B cell (primary cell): ENCODE data around the gene KCNA4. TPM values are rescaled to one million over a fixed set of nuclear protein-coding genes. Genes with fewer than 3 reads are reported as not detected.

Experiments
- ATAC-seq: fragments of 200-7000 bp; cut with Tn5 transposase; one replicate; pipeline ENCODE4 v1.10.0; 2021; ENCODE audit warnings: low read depth, mild to moderate bottlenecking, moderate number of reproducible peaks, moderate library complexity
- CTCF ChIA-PET: fragments of 350-600 bp; sonication (Branson Sonifier 250); formaldehyde crosslinking; loops from one replicate; lab custom pipeline; 2021; ENCODE audit warnings: antibody characterized with exemption, inconsistent platforms; lab: Charles Lee
- POLR2A ChIA-PET: fragments of 350-600 bp; sonication (Branson Sonifier 250); formaldehyde crosslinking; loops from one replicate; lab custom pipeline; 2021; ENCODE audit warnings: antibody characterized with exemption; lab: Charles Lee
- DNase-seq: peaks from one replicate; pipeline ENCODE4 v3.0.0; 2013
- H2AFZ ChIP-seq: 2 replicates; pipeline ENCODE4 v1.6.1; 2012; ENCODE audit warnings: mild to moderate bottlenecking, low read depth, low read length; ENCODE audit not compliant: insufficient read depth, poor library complexity, severe bottlenecking
- H3K27ac ChIP-seq, 2 donors: 1 replicate in 1 of 2; 2 replicates in 1 of 2; pipeline ENCODE4 v1.5.1; 2012 to 2013; ENCODE audit warnings: low read length in 2 of 2, mild to moderate bottlenecking in 2 of 2, moderate library complexity in 1 of 2
- H3K27me3 ChIP-seq, 4 experiments: fragments of 200-600 bp in 1 of 4; sonication (generic) in 1 of 4; replicated peaks in 1 of 4; 1 replicate in 2 of 4; 2 replicates in 2 of 4; pipeline versions ENCODE4 v1.6.1 to v1.7.0; 2013 to 2016; ENCODE audit warnings: low read length in 3 of 4, mild to moderate bottlenecking in 2 of 4, mixed read lengths in 1 of 4, moderate library complexity in 1 of 4; ENCODE audit not compliant: insufficient read depth in 4 of 4, control insufficient read depth in 3 of 4; ENCODE audit errors: control extremely low read depth in 1 of 4
- H3K36me3 ChIP-seq, 2 experiments: replicated peaks in 1 of 2; 1 replicate in 1 of 2; 2 replicates in 1 of 2; pipeline versions ENCODE4 v1.6.1 to v1.7.1; 2013; ENCODE audit warnings: low read length in 1 of 2; ENCODE audit not compliant: insufficient read depth in 2 of 2, control insufficient read depth in 1 of 2; ENCODE audit errors: control extremely low read depth in 1 of 2, extremely low read depth in 1 of 2
- H3K4me1 ChIP-seq, 2 donors: fragments of 200-600 bp in 1 of 2; sonication (generic) in 1 of 2; 1 replicate in 1 of 2; 2 replicates in 1 of 2; pipeline versions ENCODE4 v1.5.1 to v1.6.1; 2013 to 2017; ENCODE audit warnings: low read length in 2 of 2; ENCODE audit not compliant: control insufficient read depth in 2 of 2, insufficient read depth in 2 of 2
- H3K4me2 ChIP-seq: replicated peaks from 2 replicates; pipeline ENCODE3; 2012; ENCODE audit warnings: mild to moderate bottlenecking, low read depth, low read length; ENCODE audit not compliant: poor library complexity, severe bottlenecking
- H3K4me3 ChIP-seq, 5 experiments: fragments of 200-600 bp in 1 of 5; sonication (generic) in 1 of 5; 1 replicate in 3 of 5; 2 replicates in 2 of 5; pipeline versions ENCODE4 v1.5.1 to v1.7.0; 2011 to 2016; ENCODE audit warnings: low read length in 4 of 5, mild to moderate bottlenecking in 4 of 5, low read depth in 2 of 5, control low read depth in 1 of 5, moderate library complexity in 1 of 5; ENCODE audit not compliant: insufficient read depth in 1 of 5; ENCODE audit errors: control extremely low read depth in 1 of 5, extremely low read depth in 1 of 5
- H3K79me2 ChIP-seq: fragments of 200-600 bp; sonication (generic); one replicate; pipeline ENCODE4 v1.6.0; 2016; ENCODE audit warnings: low read length; ENCODE audit not compliant: control insufficient read depth, insufficient read depth
- H3K9ac ChIP-seq: fragments of 200-600 bp; sonication (generic); 2 replicates; pipeline ENCODE4 v1.6.1; 2017; ENCODE audit warnings: mild to moderate bottlenecking, low read length, moderate library complexity
- H3K9me3 ChIP-seq, 3 donors: one replicate each; pipeline versions ENCODE4 v1.6.1 to v1.7.1; 2013; ENCODE audit warnings: low read length in 2 of 3; ENCODE audit not compliant: control insufficient read depth in 2 of 3, insufficient read depth in 1 of 3; ENCODE audit errors: control extremely low read depth in 1 of 3
- H4K20me1 ChIP-seq: 2 replicates; pipeline ENCODE4 v1.6.0; 2012; ENCODE audit warnings: mild to moderate bottlenecking, low read length; ENCODE audit not compliant: insufficient read depth, control insufficient read depth, poor library complexity, severe bottlenecking
- H3K27ac Mint-ChIP-seq: one replicate; pipeline ENCODE4 v1.8.0; 2021; ENCODE audit warnings: mixed read lengths
- H3K27me3 Mint-ChIP-seq: one replicate; pipeline ENCODE4 v1.8.0; 2021; ENCODE audit warnings: mixed read lengths
- H3K4me1 Mint-ChIP-seq: one replicate; pipeline ENCODE4 v1.8.0; 2021; ENCODE audit warnings: mixed read lengths
- H3K4me3 Mint-ChIP-seq: one replicate; pipeline ENCODE4 v1.8.0; 2021; ENCODE audit warnings: mixed read lengths
- H3K9me3 Mint-ChIP-seq: one replicate; pipeline ENCODE4 v1.8.0; 2022; ENCODE audit warnings: mixed read lengths; ENCODE audit not compliant: insufficient read depth
- EZH2 ChIP-seq: IDR thresholded peaks from 2 replicates; pipeline ENCODE4 v1.6.1; 2012; ENCODE audit warnings: borderline replicate concordance, low read depth, mild to moderate bottlenecking, moderate library complexity, low read length; ENCODE audit not compliant: insufficient read depth, poor library complexity, severe bottlenecking
- WGBS: methylation state at CpG from one replicate; pipeline ENCODE4 v1.1.5; 2013; ENCODE audit warnings: missing lambda C conversion rate; ENCODE audit not compliant: insufficient coverage; 5-methylcytosine and 5-hydroxymethylcytosine counted together
- intact Hi-C: fragments of 100-400 bp; cut with micrococcal nuclease; formaldehyde crosslinking; loops from one replicate; pipeline ENCODE4 v1.10.0; 2022
- polyA plus RNA-seq: library from polyadenylated mRNA; depleted of rRNA; stranded (reverse); fragments of >200 nt; gene quantifications from 2 replicates; pipeline ENCODE4 v1.2.3, GENCODE V29; 2012
- total RNA-seq, 2 donors: library from RNA; stranded (reverse); fragments of 120-200 nt in 1 of 2; gene quantifications; 1 replicate in 1 of 2; 2 replicates in 1 of 2; pipeline versions ENCODE4 v1.2.3 to v1.2.4, GENCODE V29; 2013 to 2022
- TF ChIP-seq, protein P1 (sequence below): fragments of 200-600 bp; IDR thresholded peaks from one replicate; pipeline ENCODE4 v1.8.0; 2022; ENCODE audit warnings: antibody characterized with exemption, mild to moderate bottlenecking

The KCNA4 gene
- total and polyA plus RNA-seq, 2 donors (not counting 1 experiment from before 2014, with no cell fraction given), result not detected

DNA sequence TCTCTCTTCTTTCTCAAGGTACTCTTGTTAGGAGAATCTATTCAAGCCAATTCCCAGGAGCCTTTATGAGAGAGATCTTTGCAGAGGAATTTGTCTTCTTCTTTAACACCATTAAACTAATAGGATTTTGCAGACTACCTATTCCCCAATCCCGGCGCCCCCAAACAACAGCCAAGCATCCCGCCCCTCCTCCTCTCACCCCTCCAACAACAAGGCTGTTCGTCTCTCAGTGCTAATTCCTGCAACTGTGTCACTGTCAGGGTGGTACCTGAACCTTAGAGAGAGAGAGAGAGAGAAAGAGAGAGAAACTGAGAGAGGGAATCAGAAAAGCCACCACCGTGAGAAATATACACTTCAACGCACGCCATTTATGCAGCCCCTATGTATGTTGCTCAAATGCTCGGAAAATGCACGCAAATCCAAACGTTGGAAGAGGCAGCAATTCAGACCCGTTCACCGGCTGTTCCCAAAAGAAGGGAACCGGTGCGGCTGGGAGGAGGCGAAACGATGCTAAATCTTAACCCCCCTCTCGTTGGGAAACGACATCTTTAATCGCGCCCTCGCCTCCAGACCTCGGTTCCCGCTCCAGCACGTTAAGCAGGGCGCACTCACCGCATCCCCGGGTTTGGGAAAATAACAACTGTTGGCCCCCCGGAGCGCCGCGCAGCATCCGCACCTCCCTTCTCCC lies 961 bp downstream of the KCNA4 start:
- ChIA-PET CTCF (no interaction called here), POLR2A (no interaction called here)
- ATAC-seq (no peak), DNase-seq (no peak)
- no peaks in the 10 kb centered on the region for H3K4me1 ChIP-seq
- no peak overlapping the region for H3K4me2 ChIP-seq
- H3K27me3 ChIP-seq, result peaks cover 0 to 34% (median 21%) of the 10 kb centered on the region in 4 experiments
- Mint-ChIP-seq H3K4me3 (no peak overlapping the region), H3K27ac (no peak overlapping the region), H3K4me1 (no peaks in the 10 kb centered on the region), H3K27me3 (peaks cover 16% of the 10 kb centered on the region), H3K9me3 (no peaks in the 10 kb centered on the region)
- H3K79me2 ChIP-seq, result no peaks in the 10 kb centered on the region
- no peak overlapping the region for H3K27ac ChIP-seq
- 19% methylated on average over 25 of the region's 32 CpGs for WGBS
- no peaks in the 10 kb centered on the region for H4K20me1 ChIP-seq
- H3K4me3 ChIP-seq, result no peak overlapping the region
- H2AFZ ChIP-seq, result no peak overlapping the region
- peaks cover 0 to 30% (median 1%) of the 10 kb centered on the region in 3 donors for H3K9me3 ChIP-seq
- no peak overlapping the region for H3K9ac ChIP-seq
- intact Hi-C loops, result no loop called here
- TF ChIP-seq, protein P1, sequence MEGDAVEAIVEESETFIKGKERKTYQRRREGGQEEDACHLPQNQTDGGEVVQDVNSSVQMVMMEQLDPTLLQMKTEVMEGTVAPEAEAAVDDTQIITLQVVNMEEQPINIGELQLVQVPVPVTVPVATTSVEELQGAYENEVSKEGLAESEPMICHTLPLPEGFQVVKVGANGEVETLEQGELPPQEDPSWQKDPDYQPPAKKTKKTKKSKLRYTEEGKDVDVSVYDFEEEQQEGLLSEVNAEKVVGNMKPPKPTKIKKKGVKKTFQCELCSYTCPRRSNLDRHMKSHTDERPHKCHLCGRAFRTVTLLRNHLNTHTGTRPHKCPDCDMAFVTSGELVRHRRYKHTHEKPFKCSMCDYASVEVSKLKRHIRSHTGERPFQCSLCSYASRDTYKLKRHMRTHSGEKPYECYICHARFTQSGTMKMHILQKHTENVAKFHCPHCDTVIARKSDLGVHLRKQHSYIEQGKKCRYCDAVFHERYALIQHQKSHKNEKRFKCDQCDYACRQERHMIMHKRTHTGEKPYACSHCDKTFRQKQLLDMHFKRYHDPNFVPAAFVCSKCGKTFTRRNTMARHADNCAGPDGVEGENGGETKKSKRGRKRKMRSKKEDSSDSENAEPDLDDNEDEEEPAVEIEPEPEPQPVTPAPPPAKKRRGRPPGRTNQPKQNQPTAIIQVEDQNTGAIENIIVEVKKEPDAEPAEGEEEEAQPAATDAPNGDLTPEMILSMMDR, result no peak
- no peak for TF ChIP-seq EZH2
- H3K36me3 ChIP-seq, result no peaks in the 10 kb centered on the region

DNA sequence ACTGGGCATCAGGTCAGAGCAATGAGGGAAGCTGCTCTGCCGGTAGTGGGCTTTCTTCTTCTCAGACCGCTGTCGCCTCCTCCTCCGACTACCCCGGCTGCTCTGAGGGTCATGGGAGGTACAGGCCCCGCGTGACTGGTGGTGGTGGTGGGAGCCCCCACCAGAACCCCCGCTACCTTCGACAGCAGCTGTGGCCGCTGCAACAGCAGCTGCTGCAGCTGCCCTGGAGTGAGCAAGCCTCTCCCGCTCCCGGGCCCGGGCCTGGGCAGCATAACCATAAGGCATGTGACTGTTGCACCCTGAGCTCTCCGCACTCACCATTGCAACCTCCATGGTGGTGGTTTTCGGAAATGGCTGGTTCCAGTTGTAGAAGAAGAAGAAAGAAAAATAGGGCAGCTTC lies 4.5 kb downstream of the KCNA4 start:
- Histone ChIP-seq H3K9me3 (peaks cover 0 to 25% (median 1%) of the 10 kb centered on the region in 3 donors), H3K4me3 (no peak overlapping the region), H2AFZ (no peak overlapping the region), H3K4me2 (no peak overlapping the region), H3K79me2 (no peaks in the 10 kb centered on the region), H3K9ac (no peak overlapping the region), H3K27me3 (peaks cover 0 to 16% (median 9%) of the 10 kb centered on the region in 4 experiments), H4K20me1 (no peaks in the 10 kb centered on the region), H3K27ac (no peak overlapping the region), H3K36me3 (no peaks in the 10 kb centered on the region), H3K4me1 (no peaks in the 10 kb centered on the region)
- Mint-ChIP-seq H3K4me1 (no peaks in the 10 kb centered on the region), H3K9me3 (no peaks in the 10 kb centered on the region), H3K27me3 (no peaks in the 10 kb centered on the region), H3K4me3 (no peak overlapping the region), H3K27ac (no peak overlapping the region)
- TF ChIP-seq EZH2, result no peak
- TF ChIP-seq, protein P1, result no peak
- WGBS, result 97% methylated on average over 9 of the region's 15 CpGs
- ATAC-seq (no peak), DNase-seq (no peak)
- intact Hi-C loops, result no loop called here
- ChIA-PET POLR2A (no interaction called here), CTCF (no interaction called here)
